Articular chondrocyte of knee joint (primary cell): ENCODE results near the gene SYT15. TPM values are rescaled to one million over a fixed set of nuclear protein-coding genes. Genes with fewer than 3 reads are reported as not detected.

Experiments
- total RNA-seq: library from RNA; depleted of rRNA; stranded (reverse); fragments of >200 nt; gene quantifications from 2 replicates; pipeline ENCODE4 v1.2.3, GENCODE V29; 2012

The SYT15 gene
- total RNA-seq, result 0.26 and 0.32 TPM in 2 replicates

GRCh38 chr10:46578474-46579178, at the start of gene SYT15:
Gene SYT15, plus strand, starts transcription at chr10:46579128. Its CDS starts 41 bp downstream, at chr10:46579169.

GRCh38 chr10:46556515-46557318, 22.2 kb upstream of the SYT15 start, which contains the start of gene GPRIN2:
Gene GPRIN2, minus strand, starts transcription at chr10:46556658. Its CDS starts 5,922 bp downstream, at chr10:46550736.

Other genes starting within 250 kb of the SYT15 start
- 0.32 TPM in 1 of 2 replicates, not detected in the other for gene ANXA8L1, start 203.4 kb upstream of the SYT15 start, total RNA-seq
- gene NPY4R, start 113.2 kb upstream of the SYT15 start, total RNA-seq, result not detected in 2 replicates
- gene GPRIN2, start 22.5 kb upstream of the SYT15 start, total RNA-seq, result not detected in 2 replicates